HepG2 (cell line): ENCODE measurements around the gene PPCDC. TPM values are rescaled to one million over a fixed set of nuclear protein-coding genes. Genes with fewer than 3 reads are reported as not detected.

Source experiments
- CBX1 ChIP-seq: IDR thresholded peaks from one replicate; pipeline ENCODE4 v1.6.1; 2016; ENCODE audit warnings: antibody characterized with exemption, low read depth
- HES4 ChIP-seq: sonication (generic); formaldehyde crosslinking; IDR thresholded peaks from 2 replicates; pipeline ENCODE4 v1.9.0; 2021; ENCODE audit warnings: mild to moderate bottlenecking, missing genetic modification reagents, borderline replicate concordance
- HIVEP1 ChIP-seq: sonication (generic); formaldehyde crosslinking; IDR thresholded peaks from 2 replicates; pipeline ENCODE4 v1.4.0; 2020; ENCODE audit warnings: mild to moderate bottlenecking, missing genetic modification reagents
- HNRNPL ChIP-seq: fragments of 200-400 bp; formaldehyde crosslinking; IDR thresholded peaks from 2 replicates; pipeline ENCODE4 v1.6.1; 2017; ENCODE audit warnings: mild to moderate bottlenecking, low read depth, low read length
- HOXA7 ChIP-seq: sonication (generic); formaldehyde crosslinking; IDR thresholded peaks from 2 replicates; pipeline ENCODE4 v1.8.1; 2022; ENCODE audit warnings: mild to moderate bottlenecking, missing genetic modification reagents, moderate library complexity
- JARID2 ChIP-seq: sonication (generic); formaldehyde crosslinking; IDR thresholded peaks from 2 replicates; pipeline ENCODE4 v1.8.1; 2023; ENCODE audit warnings: missing genetic modification reagents, inconsistent platforms; ENCODE audit not compliant: insufficient replicate concordance
- MBNL3 ChIP-seq: fragments of 250-450 bp; sonication (Bioruptor Pico); conservative IDR thresholded peaks from 2 replicates; pipeline ENCODE4 v1.8.0; 2022; ENCODE audit warnings: mild to moderate bottlenecking, inconsistent platforms
- NFRKB ChIP-seq: fragments of 450-650 bp; IDR thresholded peaks from 2 replicates; pipeline ENCODE4 v1.6.1; 2017
- POLR2G ChIP-seq: fragments of 200-400 bp; formaldehyde crosslinking; IDR thresholded peaks from 2 replicates; pipeline ENCODE4 v1.6.1; 2018; ENCODE audit warnings: mild to moderate bottlenecking, low read depth, low read length, moderate library complexity
- PTBP1 ChIP-seq: fragments of 200-400 bp; formaldehyde crosslinking; IDR thresholded peaks from 2 replicates; pipeline ENCODE4 v1.6.1; 2018; ENCODE audit warnings: low read length, low read depth; ENCODE audit not compliant: poor library complexity, severe bottlenecking
- SETDB1 ChIP-seq: sonication (generic); formaldehyde crosslinking; IDR thresholded peaks from 2 replicates; pipeline ENCODE4 v1.5.1; 2020; ENCODE audit warnings: missing genetic modification reagents, mild to moderate bottlenecking, borderline replicate concordance
- TEF ChIP-seq: sonication (generic); formaldehyde crosslinking; IDR thresholded peaks from 2 replicates; pipeline ENCODE4 v1.5.0; 2020; ENCODE audit warnings: missing genetic modification reagents
- TRIM22 ChIP-seq: fragments of 450-650 bp; IDR thresholded peaks from 2 replicates; pipeline ENCODE4 v1.6.1; 2017
- XRCC5 ChIP-seq: fragments of 200-400 bp; formaldehyde crosslinking; optimal IDR thresholded peaks from 2 replicates; pipeline ENCODE3; 2017; ENCODE audit warnings: mild to moderate bottlenecking, low read length
- ZBTB3 ChIP-seq: sonication (generic); formaldehyde crosslinking; IDR thresholded peaks from 2 replicates; pipeline ENCODE4 v1.4.0; 2020; ENCODE audit warnings: low read depth, mild to moderate bottlenecking, moderate library complexity, missing genetic modification reagents, borderline replicate concordance
- ZNF224 ChIP-seq: sonication (generic); formaldehyde crosslinking; IDR thresholded peaks from 2 replicates; pipeline ENCODE4 v1.5.0; 2020; ENCODE audit warnings: mild to moderate bottlenecking, missing genetic modification reagents
- ZNF329 ChIP-seq: sonication (generic); formaldehyde crosslinking; IDR thresholded peaks from 2 replicates; pipeline ENCODE4 v1.9.0; 2021; ENCODE audit warnings: low read depth, mild to moderate bottlenecking, missing genetic modification reagents
- ZNF580 ChIP-seq: IDR thresholded peaks from 2 replicates; pipeline ENCODE4 v1.6.1; 2016; ENCODE audit warnings: low read depth, borderline replicate concordance
- polyA plus RNA-seq, 8 experiments: library from polyadenylated mRNA; depleted of rRNA in 3 of 8; stranded (reverse) in 7 of 8; unstranded in 1 of 8; fragments of >200 nt; fragmentation: Illumina TruSeq in 4 of 8; extraction: Trizol in 4 of 8; gene quantifications; 2 replicates each; pipeline versions ENCODE4 v1.2.1 to v1.2.3, GENCODE V29; 2011 to 2016; ENCODE audit warnings: low read depth in 4 of 8, missing spikeins in 1 of 8, mixed read lengths in 1 of 8; ENCODE audit not compliant: insufficient read depth in 1 of 8
- total RNA-seq, 5 experiments: library from RNA; depleted of rRNA; stranded (reverse); fragments of >200 nt; fragmentation: Illumina TruSeq; extraction: Trizol; gene quantifications; 2 replicates each; pipeline ENCODE4 v1.2.3, GENCODE V29; 2016; ENCODE audit warnings: low read depth in 1 of 5
- TF ChIP-seq, protein P1 (sequence below): IDR thresholded peaks from 2 replicates; pipeline ENCODE4 v1.6.1; 2018; ENCODE audit warnings: missing genetic modification reagents, mild to moderate bottlenecking, missing compliant biosample characterization
- TF ChIP-seq, protein P2 (sequence below): sonication (generic); formaldehyde crosslinking; IDR thresholded peaks from 2 replicates; pipeline ENCODE4 v1.9.0; 2021; ENCODE audit warnings: missing genetic modification reagents, borderline replicate concordance
- TF ChIP-seq, protein P3 (sequence below): IDR thresholded peaks from 2 replicates; pipeline ENCODE4 v1.6.1; 2018; ENCODE audit warnings: missing genetic modification reagents

The PPCDC gene
- total and polyA plus RNA-seq, 2 of the 13 experiments (the other 11 are each of a cell fraction or from before 2014, with no cell fraction given) = 12.3 to 12.8 TPM

DNA sequence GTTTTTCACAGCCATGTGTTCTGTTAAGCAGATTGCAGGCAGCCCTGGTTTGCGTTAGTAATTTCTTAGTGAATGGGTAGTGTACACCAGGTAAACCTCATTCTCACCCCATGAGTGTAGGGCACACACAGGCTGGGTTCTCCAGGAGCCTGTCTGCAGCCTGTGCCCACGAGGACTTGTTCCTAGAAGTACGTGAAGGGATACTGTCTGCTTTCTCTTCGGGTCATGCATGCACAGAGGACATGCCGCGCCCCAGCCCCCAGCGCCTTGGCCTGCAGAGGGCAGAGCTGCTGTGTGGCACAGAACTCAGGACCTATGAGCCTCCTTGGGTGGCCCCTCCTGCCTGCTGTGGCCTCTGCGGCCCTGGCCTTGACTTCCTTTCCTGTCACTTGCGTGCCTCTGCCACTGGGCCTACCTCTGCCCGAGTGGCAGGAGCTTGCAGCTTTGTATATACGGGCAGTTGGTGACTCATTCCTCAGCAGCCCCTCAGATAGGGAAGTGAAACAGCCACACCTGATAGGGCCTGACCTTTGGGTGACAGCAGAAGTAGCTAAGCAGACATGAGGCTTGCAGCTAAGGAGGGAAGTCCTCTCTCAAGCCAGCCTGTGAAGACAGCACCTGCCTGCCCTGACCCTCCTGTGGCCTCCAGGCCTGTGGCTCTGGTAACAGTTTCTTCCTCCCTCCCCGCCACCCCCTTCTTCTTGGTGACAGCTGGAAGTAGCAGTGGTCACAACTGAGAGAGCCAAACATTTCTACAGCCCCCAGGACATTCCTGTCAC, 19.5 kb downstream of the PPCDC start (continued):
- TF ChIP-seq, protein P1, sequence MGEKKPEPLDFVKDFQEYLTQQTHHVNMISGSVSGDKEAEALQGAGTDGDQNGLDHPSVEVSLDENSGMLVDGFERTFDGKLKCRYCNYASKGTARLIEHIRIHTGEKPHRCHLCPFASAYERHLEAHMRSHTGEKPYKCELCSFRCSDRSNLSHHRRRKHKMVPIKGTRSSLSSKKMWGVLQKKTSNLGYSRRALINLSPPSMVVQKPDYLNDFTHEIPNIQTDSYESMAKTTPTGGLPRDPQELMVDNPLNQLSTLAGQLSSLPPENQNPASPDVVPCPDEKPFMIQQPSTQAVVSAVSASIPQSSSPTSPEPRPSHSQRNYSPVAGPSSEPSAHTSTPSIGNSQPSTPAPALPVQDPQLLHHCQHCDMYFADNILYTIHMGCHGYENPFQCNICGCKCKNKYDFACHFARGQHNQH = peak; percentile 88; the same call in 1 of the 2 replicates
- TF ChIP-seq HOXA7 (no peak), HES4 (CRISPR knock-in tag) (no peak), PTBP1 (no peak), ZNF329 (peak; percentile 85), POLR2G (no peak; the same call in 1 of the 2 replicates), ZNF580 (0 out of 2 replicates have a peak, but pooled peaks have one; percentile 49), ZBTB3 (CRISPR knock-in tag) (no peak), HNRNPL (peak; percentile 98), SETDB1 (CRISPR knock-in tag) (no peak), MBNL3 (CRISPR knock-in tag) (no peak), TEF (CRISPR knock-in tag) (no peak), NFRKB (no peak), CBX1 (peak; percentile 84), XRCC5 (peak; percentile 69), ZNF224 (CRISPR knock-in tag) (peak; percentile 86; the same call in 1 of the 2 replicates), HIVEP1 (0 out of 2 replicates have a peak, but pooled peaks have one; percentile 7), TRIM22 (no peak), JARID2 (no peak)
- TF ChIP-seq, protein P2, sequence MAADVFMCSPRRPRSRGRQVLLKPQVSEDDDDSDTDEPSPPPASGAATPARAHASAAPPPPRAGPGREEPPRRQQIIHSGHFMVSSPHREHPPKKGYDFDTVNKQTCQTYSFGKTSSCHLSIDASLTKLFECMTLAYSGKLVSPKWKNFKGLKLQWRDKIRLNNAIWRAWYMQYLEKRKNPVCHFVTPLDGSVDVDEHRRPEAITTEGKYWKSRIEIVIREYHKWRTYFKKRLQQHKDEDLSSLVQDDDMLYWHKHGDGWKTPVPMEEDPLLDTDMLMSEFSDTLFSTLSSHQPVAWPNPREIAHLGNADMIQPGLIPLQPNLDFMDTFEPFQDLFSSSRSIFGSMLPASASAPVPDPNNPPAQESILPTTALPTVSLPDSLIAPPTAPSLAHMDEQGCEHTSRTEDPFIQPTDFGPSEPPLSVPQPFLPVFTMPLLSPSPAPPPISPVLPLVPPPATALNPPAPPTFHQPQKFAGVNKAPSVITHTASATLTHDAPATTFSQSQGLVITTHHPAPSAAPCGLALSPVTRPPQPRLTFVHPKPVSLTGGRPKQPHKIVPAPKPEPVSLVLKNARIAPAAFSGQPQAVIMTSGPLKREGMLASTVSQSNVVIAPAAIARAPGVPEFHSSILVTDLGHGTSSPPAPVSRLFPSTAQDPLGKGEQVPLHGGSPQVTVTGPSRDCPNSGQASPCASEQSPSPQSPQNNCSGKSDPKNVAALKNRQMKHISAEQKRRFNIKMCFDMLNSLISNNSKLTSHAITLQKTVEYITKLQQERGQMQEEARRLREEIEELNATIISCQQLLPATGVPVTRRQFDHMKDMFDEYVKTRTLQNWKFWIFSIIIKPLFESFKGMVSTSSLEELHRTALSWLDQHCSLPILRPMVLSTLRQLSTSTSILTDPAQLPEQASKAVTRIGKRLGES (CRISPR knock-in tag) = no peak
- TF ChIP-seq, protein P3, sequence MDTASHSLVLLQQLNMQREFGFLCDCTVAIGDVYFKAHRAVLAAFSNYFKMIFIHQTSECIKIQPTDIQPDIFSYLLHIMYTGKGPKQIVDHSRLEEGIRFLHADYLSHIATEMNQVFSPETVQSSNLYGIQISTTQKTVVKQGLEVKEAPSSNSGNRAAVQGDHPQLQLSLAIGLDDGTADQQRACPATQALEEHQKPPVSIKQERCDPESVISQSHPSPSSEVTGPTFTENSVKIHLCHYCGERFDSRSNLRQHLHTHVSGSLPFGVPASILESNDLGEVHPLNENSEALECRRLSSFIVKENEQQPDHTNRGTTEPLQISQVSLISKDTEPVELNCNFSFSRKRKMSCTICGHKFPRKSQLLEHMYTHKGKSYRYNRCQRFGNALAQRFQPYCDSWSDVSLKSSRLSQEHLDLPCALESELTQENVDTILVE (CRISPR knock-in tag) = peak; percentile 39; the same call in 1 of the 2 replicates
